HG02678 (cell line): ENCODE results near the gene HMCES.

Experiments used
- ATAC-seq: cut with Tn5 transposase; IDR thresholded peaks from one replicate; pipeline ENCODE4 v1.9.1; 2021; ENCODE audit warnings: mild to moderate bottlenecking, moderate library complexity; ENCODE audit not compliant: unreplicated experiment

The HMCES gene

DNA sequence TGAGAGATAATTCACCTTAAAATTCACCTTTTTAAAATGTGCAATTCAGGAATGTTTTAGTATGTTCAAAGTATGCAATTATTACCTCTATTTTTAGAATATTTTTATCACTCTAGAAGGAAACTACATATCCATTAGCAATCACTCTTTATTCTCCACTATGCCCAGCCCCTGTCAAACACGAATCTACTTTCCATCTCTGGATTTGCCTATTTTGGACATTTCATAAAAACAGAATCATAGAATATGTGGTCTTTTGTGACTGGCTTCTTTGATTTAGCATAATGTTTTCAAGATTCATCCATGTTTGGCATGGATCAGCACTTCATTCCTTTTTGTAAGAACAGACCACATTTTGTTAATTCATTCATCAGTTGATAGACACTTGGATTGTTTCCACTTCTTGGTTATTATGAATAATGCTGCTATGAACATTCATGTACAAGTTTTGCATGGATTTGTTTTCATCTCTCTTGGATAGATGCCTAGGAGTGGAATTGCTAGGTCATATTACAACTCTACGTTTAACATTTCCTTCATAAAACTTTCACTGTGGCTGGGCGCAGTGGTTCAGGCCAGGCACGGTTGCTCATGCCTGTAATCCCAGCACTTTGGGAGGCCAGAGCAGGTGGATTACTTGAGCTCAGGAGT lies 12.7 kb downstream of the HMCES start:
- ATAC-seq = no peak

DNA sequence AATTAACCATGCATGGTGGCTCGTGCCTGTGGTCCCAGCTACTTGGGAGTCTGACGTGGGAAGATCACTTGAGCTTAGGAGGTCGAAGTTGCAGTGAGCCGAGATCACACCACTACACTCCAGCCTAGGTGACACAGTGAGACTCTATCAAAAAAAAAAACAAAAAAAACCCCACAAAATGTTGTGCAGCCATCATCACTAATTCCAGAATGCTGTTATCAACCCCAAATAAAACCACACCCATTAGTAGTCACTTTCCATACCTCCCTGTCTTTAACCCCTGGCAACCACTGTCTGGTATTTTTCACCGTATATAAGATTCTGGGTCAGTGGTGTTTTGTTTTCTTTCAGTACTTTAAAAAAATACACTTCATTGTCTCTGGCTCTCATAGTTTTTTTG lies 16.6 kb downstream of the HMCES start:
- ATAC-seq = no peak

DNA sequence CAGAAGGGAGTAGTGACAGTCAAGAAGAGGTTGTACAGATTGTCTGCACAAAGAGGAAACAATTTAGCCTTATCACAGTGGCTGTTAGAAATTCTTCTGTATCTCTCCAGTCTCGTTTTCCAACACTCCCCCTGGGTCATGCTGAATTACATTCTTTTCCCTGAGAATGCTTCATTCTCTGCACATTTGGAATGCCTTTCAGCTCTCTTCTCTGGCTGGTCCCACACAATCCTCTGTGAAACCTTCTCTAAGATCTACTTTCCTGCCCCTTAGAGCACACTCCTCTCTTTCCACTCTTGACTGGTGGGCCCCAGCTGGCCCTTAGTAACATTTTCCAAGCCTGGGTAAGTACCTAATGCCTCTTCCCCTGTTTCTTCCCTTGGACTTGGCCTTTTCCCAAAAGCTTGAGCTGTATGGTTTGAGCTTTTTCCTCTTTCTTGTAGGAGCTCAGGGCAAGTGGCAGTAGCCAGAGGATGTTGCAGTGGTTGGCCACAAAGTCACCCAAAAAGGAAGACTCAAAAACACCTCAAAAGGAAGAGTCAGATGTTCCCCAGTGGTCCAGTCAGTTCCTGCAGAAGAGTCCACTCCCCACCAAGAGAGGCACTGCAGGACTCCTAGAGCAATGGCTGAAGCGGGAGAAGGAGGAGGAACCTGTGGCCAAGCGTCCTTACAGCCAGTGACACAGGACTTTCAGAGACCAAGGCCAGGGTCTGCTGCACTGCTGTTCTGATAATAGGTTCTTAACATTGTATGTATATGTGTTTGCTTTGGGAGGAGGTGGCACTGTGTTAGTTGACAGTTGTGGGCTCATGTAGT lies 25.7 kb downstream of the HMCES start:
- no peak for ATAC-seq

DNA sequence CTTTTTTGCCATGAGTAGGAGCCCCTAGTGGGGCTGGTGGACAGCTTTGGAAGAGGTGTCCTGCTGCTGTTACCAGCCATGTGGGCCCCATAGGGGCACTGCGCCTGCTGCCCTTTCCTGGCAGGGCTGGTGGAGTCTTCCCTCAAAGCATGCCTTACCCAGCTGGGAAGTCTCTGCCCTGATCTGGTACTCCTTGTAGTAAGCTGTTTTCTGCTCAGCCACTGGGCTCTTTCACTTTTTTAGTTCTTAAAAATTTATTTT lies 26.2 kb downstream of the HMCES start:
- no peak for ATAC-seq

DNA sequence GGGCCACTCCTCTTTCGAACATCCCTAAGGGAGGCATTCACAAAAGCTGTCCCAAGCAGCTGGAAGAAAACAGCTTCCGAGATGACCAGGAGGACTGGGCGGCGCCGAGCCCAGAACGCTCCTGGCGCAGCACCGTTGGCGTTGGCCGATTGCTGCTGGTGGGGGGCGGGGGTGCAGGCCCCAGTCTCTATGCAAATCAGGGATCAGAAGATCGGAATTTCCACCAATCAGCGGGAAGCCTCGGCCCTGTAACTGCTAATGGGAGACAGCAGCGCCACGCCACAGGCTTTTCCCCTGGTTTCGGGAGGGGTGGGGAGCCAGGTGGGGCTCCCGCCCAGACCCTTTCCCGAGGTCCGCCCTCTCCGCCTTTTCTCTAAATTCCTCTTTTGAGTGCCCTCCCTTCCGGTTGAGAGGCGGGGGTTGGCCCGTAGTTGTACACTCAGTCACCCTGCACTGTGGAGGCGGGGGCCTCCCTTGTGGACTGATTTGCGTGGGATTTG lies 27.0 kb downstream of the HMCES start:
- peak; percentile 47 for ATAC-seq

DNA sequence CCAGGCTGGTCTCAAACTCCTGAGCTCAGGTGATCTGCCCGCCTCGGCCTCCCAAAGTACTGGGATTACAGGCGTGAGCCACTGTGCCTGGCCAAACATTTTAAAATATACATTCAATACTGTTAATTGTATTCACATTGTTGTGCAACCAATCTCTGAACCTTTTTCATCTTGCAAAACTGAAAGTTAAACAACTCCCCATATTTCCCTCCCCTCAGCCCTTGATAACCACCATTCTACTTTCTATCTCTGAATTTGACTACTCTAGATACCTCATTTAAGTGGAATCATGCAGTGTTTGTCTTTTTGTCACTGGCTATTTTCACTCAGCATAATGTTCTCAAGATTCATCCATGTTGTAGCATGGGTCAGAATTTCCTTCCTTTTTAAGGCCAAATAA lies 30.0 kb downstream of the HMCES start:
- ATAC-seq = no peak

DNA sequence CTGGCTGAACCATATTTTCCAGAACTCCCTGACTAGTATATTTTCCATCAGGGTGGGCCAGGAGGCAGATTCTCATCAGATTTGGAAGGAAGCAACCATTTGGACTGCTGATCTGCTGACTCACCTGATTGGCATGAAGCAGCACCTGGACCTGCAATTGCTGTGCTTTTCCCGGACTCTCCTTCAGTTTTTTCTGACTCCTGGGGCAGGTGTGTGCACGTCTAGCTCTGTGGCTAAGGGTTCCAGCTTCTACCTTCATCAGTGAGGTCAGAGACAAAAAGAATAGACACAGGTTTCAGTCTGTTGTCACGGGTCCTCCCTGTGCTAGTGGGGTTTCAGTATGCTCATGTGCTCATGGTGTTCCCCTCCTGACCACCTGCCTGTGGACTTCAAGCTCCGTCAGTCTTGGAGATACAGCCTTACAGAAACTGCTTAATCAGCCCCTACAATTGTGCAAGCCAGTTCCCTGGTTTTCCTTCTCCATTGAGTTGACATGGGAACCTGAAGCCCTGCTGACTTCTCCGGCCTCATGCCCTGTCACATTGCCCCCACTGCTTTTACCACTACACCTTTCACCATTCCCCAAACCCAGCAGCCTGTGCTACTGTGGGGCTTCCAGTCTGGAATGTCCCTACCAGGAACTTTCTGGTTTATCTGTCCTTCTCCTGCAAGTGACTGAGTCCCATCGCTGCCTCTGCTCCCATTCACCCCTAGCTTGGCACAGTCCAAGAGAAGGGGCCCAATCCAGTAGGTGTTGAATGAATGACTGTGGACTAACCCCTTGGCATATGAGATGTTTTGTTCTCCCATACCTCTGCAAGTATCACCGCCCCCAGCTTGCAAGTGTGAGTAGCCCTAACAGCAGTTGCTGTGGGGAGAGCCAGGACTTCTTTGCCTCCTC lies 31.7 kb downstream of the HMCES start:
- ATAC-seq = peak; percentile 43

DNA sequence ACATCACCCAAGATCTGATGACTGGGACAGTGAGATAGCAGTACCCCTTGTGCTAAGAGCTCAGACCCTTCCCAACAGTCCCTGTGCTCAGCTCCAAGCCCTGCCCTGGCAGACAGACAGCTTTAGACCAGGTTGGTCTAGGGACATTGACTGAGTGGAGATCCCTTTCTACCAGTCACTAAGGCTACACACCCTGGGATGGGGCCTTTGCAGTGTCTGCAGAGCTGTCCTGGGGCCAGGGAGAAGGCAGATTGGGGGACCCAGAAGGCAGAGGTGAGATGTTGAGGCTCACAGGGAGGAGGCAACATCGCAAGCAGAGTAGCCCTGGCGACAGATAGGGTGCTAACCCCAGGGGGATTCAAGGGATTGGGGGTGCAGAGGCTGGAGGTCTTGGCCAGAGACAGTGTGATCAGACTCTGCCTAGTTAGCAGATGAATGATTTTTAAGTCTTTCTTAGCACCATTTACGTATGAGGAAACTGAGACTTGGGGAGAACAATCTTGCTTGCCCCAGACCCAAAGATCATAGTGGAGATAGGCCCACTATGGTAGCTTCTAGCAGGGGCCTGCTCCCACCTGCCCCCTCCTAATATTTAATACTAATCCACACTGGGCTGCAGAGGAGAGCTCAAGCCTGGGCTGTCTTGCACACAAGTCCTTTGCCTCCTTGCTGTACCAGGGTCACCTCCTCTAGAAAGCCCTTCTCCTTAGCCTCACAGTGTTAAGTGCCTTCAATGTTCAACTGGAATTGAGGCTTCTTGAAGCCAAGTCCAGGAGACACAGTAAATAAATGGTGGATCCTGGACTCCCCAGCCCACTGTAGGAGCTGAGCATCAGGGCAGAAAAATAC lies 32.6 kb downstream of the HMCES start:
- ATAC-seq = no peak

DNA sequence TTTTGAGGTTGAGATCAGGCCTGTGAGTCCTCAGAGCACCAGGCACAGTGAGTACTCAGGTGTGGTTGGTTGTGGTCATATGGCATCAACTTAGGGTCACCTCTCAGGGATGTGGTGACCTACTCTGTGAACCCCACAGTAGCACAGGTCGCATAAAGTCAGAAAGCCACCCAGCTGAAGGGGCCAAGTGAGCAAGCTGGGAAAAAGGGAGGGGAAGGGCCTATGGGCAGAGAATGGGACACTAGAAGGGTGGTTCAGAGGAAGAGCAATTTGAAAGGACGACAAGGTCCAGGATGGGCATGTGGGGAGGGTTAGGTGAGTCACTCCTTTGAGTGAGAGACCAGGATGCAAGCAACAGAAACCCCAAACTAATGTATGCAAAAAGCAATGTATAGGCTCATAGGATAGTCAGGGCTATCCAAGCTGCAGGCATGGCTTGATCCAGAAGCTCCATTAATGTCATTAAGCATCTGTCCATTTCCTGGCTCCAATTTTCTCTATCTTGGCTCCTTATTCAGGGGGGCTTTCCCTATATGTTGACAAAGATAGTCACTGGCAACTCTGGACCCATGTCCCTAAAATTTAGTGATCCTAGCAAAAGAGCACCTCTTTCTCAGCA lies 33.5 kb downstream of the HMCES start:
- no peak for ATAC-seq

DNA sequence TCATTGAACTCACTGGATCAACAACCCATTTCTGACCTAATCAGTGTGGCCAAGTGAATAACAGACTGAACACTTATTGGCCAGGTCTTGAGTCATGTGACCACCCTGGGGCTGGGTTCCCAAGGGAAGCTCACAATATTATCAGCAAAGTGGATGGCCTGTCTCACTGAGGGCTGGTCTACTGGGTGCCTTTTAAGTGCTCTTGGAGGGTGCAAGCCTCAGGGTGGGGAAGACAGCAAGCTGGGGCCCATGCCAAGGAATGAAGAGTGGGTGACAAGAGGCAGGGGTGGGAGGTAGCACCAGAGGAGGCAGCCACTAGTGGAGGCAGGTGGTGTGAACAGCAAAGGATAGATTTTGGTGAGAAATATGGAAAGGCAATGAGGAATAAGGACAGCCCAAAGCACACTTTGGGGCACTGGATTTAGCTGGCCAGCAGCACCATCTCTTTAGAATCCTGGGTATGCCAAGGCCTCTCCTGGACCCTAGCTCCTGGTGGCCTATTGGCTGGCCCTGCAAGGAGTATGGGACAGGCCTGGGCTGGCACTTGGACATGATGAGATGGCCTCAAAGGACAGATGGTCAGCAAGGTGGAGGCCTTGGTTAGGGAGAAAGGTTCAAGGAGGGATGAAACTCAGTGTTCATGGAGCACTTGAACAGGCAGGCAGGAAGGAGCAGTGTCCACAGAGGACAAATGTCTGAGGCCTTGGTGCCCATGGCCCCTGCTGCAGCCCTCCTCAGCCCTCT lies 34.2 kb downstream of the HMCES start:
- no peak for ATAC-seq

DNA sequence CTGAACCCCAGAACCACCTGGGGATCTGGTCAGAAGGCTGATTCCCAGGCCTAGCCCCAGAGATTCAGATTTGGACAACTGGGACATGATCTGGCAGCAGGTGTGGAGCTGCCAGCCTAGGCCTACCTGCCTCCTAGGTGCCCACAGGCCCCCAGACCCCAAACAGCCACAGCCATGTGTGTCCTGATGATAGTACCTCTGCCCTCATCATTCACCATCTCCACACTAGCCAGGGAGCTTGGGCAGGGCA lies 34.7 kb downstream of the HMCES start:
- no peak for ATAC-seq

DNA sequence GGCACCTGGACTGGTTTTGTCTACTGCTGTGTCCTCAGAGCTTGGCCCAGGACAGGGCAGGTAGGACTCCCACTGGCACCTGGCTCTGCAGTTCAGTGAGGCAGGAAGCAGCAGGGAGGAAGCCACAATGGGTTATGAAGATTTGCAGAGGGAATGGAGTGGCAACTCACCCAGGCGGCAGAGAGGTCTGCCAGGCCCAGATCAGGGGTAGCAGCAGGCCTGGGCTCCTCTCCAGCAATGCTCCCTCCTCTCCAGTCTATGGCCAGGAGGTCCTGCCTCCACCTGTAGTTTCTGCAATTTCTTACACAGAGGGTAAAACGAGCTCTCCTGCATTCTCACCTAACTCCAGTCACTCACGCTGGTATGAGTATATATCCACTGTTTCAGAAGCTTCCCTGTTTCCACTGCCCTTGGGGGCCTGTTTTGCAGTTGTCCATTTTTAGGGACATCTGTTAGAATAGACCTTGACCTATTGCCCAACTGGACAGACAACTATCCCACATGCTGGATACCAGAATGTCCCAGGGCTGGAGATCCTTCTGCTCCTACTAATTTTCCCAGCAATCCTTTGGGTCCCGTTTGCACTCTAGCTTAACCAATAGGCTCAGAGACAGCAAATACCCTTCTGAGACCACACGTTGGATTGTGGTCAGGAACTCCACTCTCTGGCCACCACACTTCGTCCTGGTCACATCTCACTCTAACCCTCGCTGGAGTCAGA lies 35.2 kb downstream of the HMCES start:
- ATAC-seq = no peak

DNA sequence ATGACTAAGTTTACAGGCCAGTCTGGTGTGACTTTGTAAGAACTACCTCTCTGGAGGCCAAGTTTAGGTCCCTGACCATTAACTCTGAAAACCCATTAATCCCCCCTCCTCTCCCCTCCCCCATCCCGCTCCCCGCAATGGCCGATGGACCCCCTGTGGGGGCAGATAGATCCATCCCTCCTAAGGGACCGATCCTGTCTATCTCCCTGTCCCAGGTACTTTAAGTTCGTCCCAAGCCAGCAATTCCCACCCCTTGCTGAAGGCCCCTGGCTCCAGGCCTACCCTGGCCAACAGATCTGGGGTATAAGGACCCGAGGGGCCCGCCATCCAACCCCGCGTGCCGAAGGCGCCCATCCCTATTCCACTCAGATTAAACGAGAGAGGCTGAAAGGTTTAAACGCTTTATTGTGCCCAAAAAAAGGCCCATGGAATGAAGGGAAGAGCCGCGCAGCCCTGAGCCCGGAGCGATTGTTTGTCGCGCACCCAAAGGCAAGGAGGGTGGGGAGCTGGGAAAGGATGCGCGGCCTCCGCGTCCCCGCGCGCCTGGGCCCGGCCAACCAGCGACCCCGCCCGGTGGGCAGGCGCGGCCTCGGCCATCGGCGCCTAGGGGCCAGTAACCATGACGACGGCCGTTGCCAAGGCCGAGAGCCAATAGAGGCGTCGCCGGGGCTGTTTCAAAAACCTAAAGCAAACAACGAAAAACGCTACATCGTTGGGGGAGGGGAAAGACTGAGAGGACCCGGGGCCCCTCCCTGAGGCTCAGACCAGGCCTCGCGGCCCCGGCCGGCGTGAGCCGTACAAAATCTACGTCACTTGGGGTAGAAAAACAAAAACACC lies 35.9 kb downstream of the HMCES start:
- ATAC-seq = no peak

DNA sequence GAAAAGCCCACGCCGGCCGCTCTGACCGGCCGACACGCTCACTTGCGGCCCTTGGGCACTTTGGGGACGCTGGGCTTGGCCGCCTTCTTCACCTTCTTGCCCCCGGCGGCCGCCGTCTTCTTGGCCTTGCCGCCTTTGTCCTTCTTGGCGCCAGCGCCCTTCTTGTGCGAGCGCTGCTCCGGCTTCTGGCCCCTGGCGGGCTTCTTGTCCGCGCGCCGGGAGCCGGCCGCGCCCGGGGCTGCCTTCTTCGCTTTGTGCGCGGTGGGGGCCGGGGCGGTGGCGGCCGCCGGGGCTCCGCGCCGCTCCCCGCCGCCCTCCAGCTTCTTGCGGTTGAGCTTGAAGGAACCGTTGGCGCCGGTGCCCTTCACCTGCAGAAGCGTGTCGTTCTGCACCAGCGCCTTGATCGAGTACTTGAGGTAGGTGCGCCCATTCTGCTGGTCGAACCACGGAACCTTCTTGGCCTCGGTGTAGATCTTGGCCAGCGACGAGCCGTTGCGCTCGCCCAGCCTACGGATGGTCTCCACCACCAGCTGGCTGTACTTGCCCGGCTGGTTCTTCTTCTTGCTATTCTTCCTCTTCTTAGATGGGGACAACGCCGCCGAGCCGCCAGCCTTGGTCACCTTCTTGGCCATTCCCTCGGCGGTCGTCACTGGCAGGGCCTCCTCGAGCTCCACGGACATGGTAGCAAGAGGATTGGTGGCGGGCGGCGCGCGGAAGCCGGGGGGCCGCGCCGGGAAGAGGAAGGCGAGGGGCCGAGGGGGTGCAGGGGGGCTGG lies 36.7 kb downstream of the HMCES start:
- no peak for ATAC-seq

DNA sequence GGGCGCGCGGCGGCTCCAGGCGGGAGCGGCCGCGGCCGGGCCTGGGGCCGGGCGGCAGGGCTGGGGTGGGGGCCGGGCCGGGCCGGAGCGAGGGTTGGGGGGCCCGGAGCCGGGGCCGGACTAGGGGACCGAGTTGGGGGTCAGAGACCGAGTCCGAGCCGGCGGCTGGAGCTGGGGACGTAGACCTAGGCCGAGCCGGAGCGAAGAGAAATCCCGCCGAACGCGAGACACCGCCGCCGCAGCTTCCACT lies 37.3 kb downstream of the HMCES start:
- no peak for ATAC-seq

DNA sequence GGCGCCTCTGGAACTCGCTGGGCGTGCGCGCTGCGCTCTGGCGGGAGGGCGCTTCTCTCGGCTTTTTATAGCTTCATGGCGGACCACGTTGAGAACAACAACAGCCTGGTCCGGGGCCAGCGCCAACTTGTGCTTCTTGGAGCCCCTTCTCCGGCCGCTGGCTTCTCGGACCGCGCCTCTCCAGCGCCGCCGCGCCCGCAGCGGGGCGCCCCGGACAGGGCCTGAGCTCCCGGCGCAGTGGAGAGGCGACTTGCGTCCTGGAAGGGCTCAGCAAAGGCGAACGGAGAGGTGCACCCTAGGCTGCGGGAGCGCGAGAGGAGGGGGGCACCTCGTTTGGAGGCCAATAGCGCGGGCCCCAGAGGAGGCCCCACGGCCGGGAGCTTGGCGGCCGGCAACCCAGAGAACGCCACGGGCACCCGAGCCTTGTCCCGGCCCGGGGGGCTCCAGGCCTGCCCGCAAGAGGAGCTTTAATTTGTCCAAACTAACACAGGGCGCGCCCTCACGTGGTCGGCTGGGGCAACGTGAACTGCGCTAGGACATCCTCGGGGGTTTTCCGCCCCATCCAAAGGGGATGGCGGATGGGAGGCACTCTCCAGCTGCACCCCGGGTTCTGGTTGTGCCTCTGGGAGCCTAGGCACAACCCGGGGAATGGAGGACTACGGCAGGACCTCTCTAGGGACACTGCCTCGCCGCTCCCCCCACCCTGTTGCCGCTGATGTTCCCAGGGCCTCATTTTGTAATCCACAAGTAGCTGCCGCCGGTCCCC lies 37.8 kb downstream of the HMCES start:
- peak; percentile 39 for ATAC-seq
